K562 (cell line): ENCODE results near the gene FBXO8. TPM values are rescaled to one million over a fixed set of nuclear protein-coding genes. Genes with fewer than 3 reads are reported as not detected.

Experiments used
- ATAC-seq: fragments of 200-7000 bp; cut with Tn5 transposase; 3 replicates; pipeline ENCODE4 v1.9.1; 2020; ENCODE audit warnings: moderate library complexity
- BruUV-seq: library from RNA; stranded (reverse); fragments of 400-500 nt; replicated peaks from 2 replicates; lab custom pipeline; 2021; lab: Mats Ljungman, UMichigan
- CTCF ChIA-PET: fragments of 300-600 bp; formaldehyde crosslinking; extraction: SDS; loops from one replicate; lab custom pipeline; 2021; ENCODE audit warnings: low intra/inter-chr PET ratio; lab: Yijun Ruan, JAX
- POLR2A ChIA-PET: fragments of 300-600, 350-650 bp; sonication (Branson Sonifier 250); formaldehyde crosslinking; extraction: SDS; loops from one replicate; lab custom pipeline; 2021; ENCODE audit warnings: antibody characterized with exemption, inconsistent platforms; lab: Yijun Ruan, JAX
- DNase-seq, 4 experiments: peaks; one replicate each; pipeline versions ENCODE4 v3.0.0 to v3.0.0-alpha.2; 2011 to 2018; ENCODE audit warnings: low spot score in 3 of 4, mixed read lengths in 3 of 4; ENCODE audit errors: extremely low read depth in 1 of 4
- FAIRE-seq: peaks from 2 replicates; lab custom pipeline; 2011; peaks lifted over from hg19 to GRCh38; lab: Jason Lieb, UNC
- H2AFZ ChIP-seq: 2 replicates; pipeline ENCODE4 v1.6.0; 2011; ENCODE audit warnings: low read depth, low read length, control low read depth, inconsistent platforms
- H3K27ac ChIP-seq: fragments of 200-600 bp; 3 replicates; pipeline ENCODE4 v1.8.0; 2011; ENCODE audit warnings: low read depth, mild to moderate bottlenecking, control low read depth, inconsistent platforms, low read length, moderate library complexity, mixed read lengths; ENCODE audit errors: extremely low read depth
- H3K27me3 ChIP-seq, 2 experiments: fragments of 300-600 bp in 1 of 2; 2 replicates in 1 of 2; 3 replicates in 1 of 2; pipeline versions ENCODE4 v1.6.0 to v1.8.0; 2011; ENCODE audit warnings: inconsistent platforms in 2 of 2, low read length in 2 of 2, mild to moderate bottlenecking in 1 of 2, mixed read lengths in 1 of 2, moderate library complexity in 1 of 2; ENCODE audit not compliant: control insufficient read depth in 2 of 2, insufficient read depth in 2 of 2
- H3K36me3 ChIP-seq: fragments of 300-600 bp; 3 replicates; pipeline ENCODE4 v1.8.0; 2011; ENCODE audit warnings: mild to moderate bottlenecking, low read length, inconsistent platforms; ENCODE audit not compliant: control insufficient read depth, insufficient read depth
- H3K4me1 ChIP-seq, 2 experiments: fragments of 200-600 bp in 1 of 2; replicated peaks in 1 of 2; 2 replicates in 1 of 2; 3 replicates in 1 of 2; pipeline versions ENCODE4 v1.5.1 to v1.8.0; 2011; ENCODE audit warnings: inconsistent platforms in 2 of 2, low read length in 2 of 2, mild to moderate bottlenecking in 1 of 2, mixed read lengths in 1 of 2, moderate library complexity in 1 of 2; ENCODE audit not compliant: control insufficient read depth in 2 of 2, insufficient read depth in 2 of 2
- H3K4me2 ChIP-seq: 2 replicates; pipeline ENCODE4 v1.6.1; 2011; ENCODE audit warnings: low read length, control low read depth, inconsistent platforms, mixed read lengths; ENCODE audit not compliant: insufficient read depth
- H3K4me3 ChIP-seq: fragments of 200-600 bp; sonication (generic), shearing (Covaris generic); 2 replicates; pipeline ENCODE4 v1.5.1; 2016; ENCODE audit warnings: control low read depth, inconsistent platforms
- H3K79me2 ChIP-seq: fragments of 200-600 bp; 3 replicates; pipeline ENCODE4 v1.8.0; 2011; ENCODE audit warnings: low read length, inconsistent platforms; ENCODE audit not compliant: control insufficient read depth, insufficient read depth
- H3K9ac ChIP-seq, 2 experiments: 2 replicates each; pipeline versions ENCODE4 v1.6.0 to v1.6.1; 2011; ENCODE audit warnings: low read depth in 2 of 2, low read length in 2 of 2, control low read depth in 1 of 2, inconsistent platforms in 1 of 2, mild to moderate bottlenecking in 1 of 2, mixed read lengths in 1 of 2; ENCODE audit not compliant: insufficient read depth in 1 of 2
- H3K9me1 ChIP-seq: one replicate; pipeline ENCODE4 v1.6.0; 2011; ENCODE audit warnings: inconsistent platforms, mild to moderate bottlenecking, low read length, moderate library complexity; ENCODE audit not compliant: control insufficient read depth, insufficient read depth
- H3K9me3 ChIP-seq: replicated peaks from 2 replicates; pipeline ENCODE4 v1.5.1; 2011; ENCODE audit warnings: low read depth, low read length, inconsistent platforms; ENCODE audit not compliant: control insufficient read depth, insufficient read depth
- H4K20me1 ChIP-seq: replicated peaks from 2 replicates; pipeline ENCODE4 v1.6.1; 2011; ENCODE audit warnings: low read length, inconsistent platforms, mixed read lengths; ENCODE audit not compliant: control insufficient read depth, insufficient read depth
- CAMTA2 ChIP-seq: fragments of 250-450 bp; sonication (Bioruptor Pico); conservative IDR thresholded peaks from 2 replicates; pipeline ENCODE4 v1.5.1; 2022
- CREB5 ChIP-seq: fragments of 250-450 bp; sonication (Bioruptor Pico); IDR thresholded peaks from 2 replicates; pipeline ENCODE4 v1.5.0; 2020; ENCODE audit warnings: mild to moderate bottlenecking
- CREBBP ChIP-seq: IDR thresholded peaks from one replicate; pipeline ENCODE4 v1.6.1; 2012; ENCODE audit warnings: low read depth, mild to moderate bottlenecking, control low read depth, inconsistent platforms, low read length
- CREM ChIP-seq: IDR thresholded peaks from 2 replicates; pipeline ENCODE4 v1.6.1; 2014; ENCODE audit warnings: antibody characterized with exemption, low read depth
- DLX4 ChIP-seq: fragments of 250-450 bp; sonication (Bioruptor Pico); IDR thresholded peaks from 2 replicates; pipeline ENCODE4 v1.6.1; 2021; ENCODE audit warnings: mild to moderate bottlenecking
- EWSR1 ChIP-seq: fragments of 450-650 bp; IDR thresholded peaks from 2 replicates; pipeline ENCODE4 v1.6.1; 2018; ENCODE audit warnings: borderline replicate concordance, mild to moderate bottlenecking, low read depth, moderate library complexity; ENCODE audit not compliant: partially characterized antibody
- FOXA3 ChIP-seq, 2 experiments: fragments of 450-650 bp in 1 of 2; sonication (generic) in 1 of 2; formaldehyde crosslinking; IDR thresholded peaks in 1 of 2; conservative IDR thresholded peaks in 1 of 2; 2 replicates each; pipeline versions ENCODE4 v1.4.0 to v1.8.0; 2020 to 2022; ENCODE audit warnings: mild to moderate bottlenecking in 2 of 2, missing genetic modification reagents in 1 of 2
- GABPB2 ChIP-seq: fragments of 250-450 bp; sonication (Bioruptor Pico); conservative IDR thresholded peaks from 2 replicates; pipeline ENCODE4 v1.5.1; 2021; ENCODE audit warnings: mild to moderate bottlenecking
- HCFC1 ChIP-seq: IDR thresholded peaks from 2 replicates; pipeline ENCODE4 v1.6.1; 2012; ENCODE audit warnings: low read depth, low read length, improper control_type of control experiment
- KHSRP ChIP-seq: fragments of 450-650 bp; IDR thresholded peaks from 2 replicates; pipeline ENCODE4 v1.6.1; 2017
- NEUROD1 ChIP-seq: fragments of 150-350 bp; IDR thresholded peaks from 2 replicates; pipeline ENCODE4 v1.6.1; 2014; ENCODE audit warnings: borderline replicate concordance, low read length, low read depth; ENCODE audit not compliant: partially characterized antibody
- PRPF4 ChIP-seq: fragments of 200-400 bp; formaldehyde crosslinking; IDR thresholded peaks from one replicate; pipeline ENCODE4 v1.6.1; 2017; ENCODE audit warnings: low read length, low read depth, mild to moderate bottlenecking; ENCODE audit not compliant: insufficient read depth, poor library complexity, severe bottlenecking
- STAT5A ChIP-seq: IDR thresholded peaks from 2 replicates; pipeline ENCODE4 v1.6.1; 2012; ENCODE audit warnings: low read length, inconsistent platforms, borderline replicate concordance
- TBP ChIP-seq: optimal IDR thresholded peaks from 2 replicates; pipeline ENCODE3; 2011; ENCODE audit warnings: low read depth, low read length, improper control_type of control experiment
- WHSC1 ChIP-seq: IDR thresholded peaks from one replicate; pipeline ENCODE4 v1.6.1; 2012; ENCODE audit warnings: low read length, control low read depth, inconsistent platforms
- ZNF512 ChIP-seq: IDR thresholded peaks from 2 replicates; pipeline ENCODE4 v1.6.1; 2016; ENCODE audit warnings: missing genetic modification characterization, missing compliant biosample characterization
- ZNF696 ChIP-seq: fragments of 250-450 bp; sonication (Bioruptor Pico); conservative IDR thresholded peaks from 2 replicates; pipeline ENCODE4 v1.4.0; 2020; ENCODE audit warnings: mild to moderate bottlenecking, moderate library complexity
- whole genome bisulfite sequencing: fragments of 100-300 bp; shearing (Covaris generic); methylation state at CpG from one replicate; pipeline ENCODE4 v1.1.6; 2016; ENCODE audit warnings: low coverage, mixed read lengths; ENCODE audit not compliant: insufficient coverage; ENCODE audit errors: missing lambda C conversion rate; 5-methylcytosine and 5-hydroxymethylcytosine counted together
- in situ Hi-C: fragments of 300-500 bp; cut with MboI; formaldehyde crosslinking; loops from 4 replicates; pipeline ENCODE4 v1.15.0; 2018; ENCODE audit warnings: inconsistent platforms, mixed read lengths
- intact Hi-C: fragments of 100-400 bp; cut with micrococcal nuclease; formaldehyde crosslinking; loops from 2 replicates; pipeline ENCODE4 v1.14.2; 2022
- polyA plus RNA-seq, 8 experiments: library from polyadenylated mRNA; depleted of rRNA in 4 of 8; stranded (reverse) in 5 of 8; unstranded in 3 of 8; fragments of >200 nt; fragmentation: Nextera tagmentation in 2 of 8; fragmentation: Illumina TruSeq in 1 of 8; extraction: Ambion mirVana in 2 of 8; extraction: Trizol in 1 of 8; gene quantifications; 2 replicates each; pipeline versions ENCODE4 v1.2.1 to v1.2.3, GENCODE V29; 2011 to 2014; ENCODE audit warnings: inconsistent platforms in 1 of 8, missing spikeins in 1 of 8
- total RNA-seq, 7 experiments: library from RNA; depleted of rRNA in 6 of 7; stranded (reverse); fragments of >200 nt in 6 of 7; fragmentation: Illumina TruSeq in 2 of 7; extraction: Trizol in 2 of 7; gene quantifications; 2 replicates each; pipeline versions ENCODE4 v1.2.1 to v1.2.3, GENCODE V29; 2011 to 2021; ENCODE audit warnings: low replicate concordance in 1 of 7
- TF ChIP-seq, protein P1 (sequence below): fragments of 450-650 bp; IDR thresholded peaks from 2 replicates; pipeline ENCODE4 v1.6.1; 2017; ENCODE audit warnings: mild to moderate bottlenecking, moderate library complexity

Gene FBXO8
- total and polyA plus RNA-seq, 9 of the 15 experiments (the other 6 are each of a cell fraction or from before 2014, with no cell fraction given) = 12.9 to 27.1 (median 14.8) TPM

DNA sequence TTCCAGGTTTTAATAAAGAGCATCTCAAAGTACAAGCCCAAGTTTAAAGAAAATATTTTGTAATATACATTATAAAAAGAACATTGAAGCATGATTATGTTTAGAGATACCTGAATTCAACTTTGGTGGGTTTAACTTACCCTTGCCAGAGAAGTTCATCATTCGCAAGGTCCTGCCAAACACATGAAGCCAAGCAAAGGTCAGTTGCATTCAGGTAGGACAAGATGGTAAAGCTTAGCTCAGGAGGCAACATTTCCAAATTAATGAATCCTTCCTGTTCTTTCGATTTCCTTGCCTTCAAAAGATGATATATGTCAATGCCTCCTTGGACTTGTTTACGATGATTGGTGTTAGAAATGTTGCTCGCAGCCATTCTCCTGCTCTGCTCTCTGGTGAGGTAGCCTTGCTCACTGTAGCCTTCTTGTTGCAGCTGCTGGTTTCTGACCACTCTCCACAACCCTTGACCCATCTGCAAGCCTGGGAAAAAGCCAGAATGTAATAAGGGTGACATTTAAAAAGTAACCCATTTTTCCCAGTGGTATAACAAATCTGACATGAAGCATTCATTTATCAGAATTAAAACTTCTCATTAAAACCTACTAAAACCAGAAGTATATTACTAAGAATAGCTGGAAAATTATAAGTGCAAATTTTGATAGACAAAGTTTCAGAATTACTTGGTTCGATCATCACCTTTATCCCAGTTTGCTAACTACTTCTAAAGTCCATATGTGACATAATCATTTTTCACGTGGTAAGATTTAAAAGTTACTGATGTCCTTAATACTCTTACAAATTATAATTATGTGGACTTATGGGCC, 20.6 kb downstream of the FBXO8 start:
- FAIRE-seq (no peak), ATAC-seq (peak; percentile 65), DNase-seq (no peak)
- CTCF ChIA-PET = no interaction called here
- H3K27ac ChIP-seq = no peak overlapping the region
- H2AFZ ChIP-seq = no peak overlapping the region
- H3K9ac ChIP-seq = no peak overlapping the region
- no peaks in the 10 kb centered on the region for H3K9me3 ChIP-seq
- POLR2A ChIA-PET = interaction anchor here (0.5 to 1.4 kb wide), 2 partner anchors 16 to 472 kb away, joined by 3 read pairs; no protein-coding TSS in a partner anchor
- intact Hi-C loops = no loop called here
- BruUV-seq = no TSS peak
- H3K79me2 ChIP-seq = peaks cover 23% of the 10 kb centered on the region
- in situ Hi-C loops = no loop called here
- H3K36me3 ChIP-seq = peaks cover 8% of the 10 kb centered on the region; the same call in 2 of the 3 replicates
- no peaks in the 10 kb centered on the region for H3K4me1 ChIP-seq
- H4K20me1 ChIP-seq = no peaks in the 10 kb centered on the region
- H3K4me3 ChIP-seq = no peak overlapping the region
- no peaks in the 10 kb centered on the region for H3K27me3 ChIP-seq
- 75% methylated on average over 6 of the region's 6 CpGs for WGBS
- TF ChIP-seq WHSC1 (no peak), CREBBP (no peak), TBP (no peak), HCFC1 (no peak), NEUROD1 (no peak), PRPF4 (no peak), KHSRP (no peak), CREM (no peak), FOXA3 (CRISPR knock-in tag; conservative IDR thresholded peaks at IDR 0.05 in 1 of 2, IDR thresholded peaks at IDR 0.05 in 1 of 2) (no peak), ZNF512 (tag) (no peak), ZNF696 (CRISPR knock-in tag) (no peak), CREB5 (no peak), CAMTA2 (no peak), DLX4 (no peak), GABPB2 (CRISPR knock-in tag) (no peak), STAT5A (no peak), EWSR1 (no peak)
- TF ChIP-seq, protein P1, sequence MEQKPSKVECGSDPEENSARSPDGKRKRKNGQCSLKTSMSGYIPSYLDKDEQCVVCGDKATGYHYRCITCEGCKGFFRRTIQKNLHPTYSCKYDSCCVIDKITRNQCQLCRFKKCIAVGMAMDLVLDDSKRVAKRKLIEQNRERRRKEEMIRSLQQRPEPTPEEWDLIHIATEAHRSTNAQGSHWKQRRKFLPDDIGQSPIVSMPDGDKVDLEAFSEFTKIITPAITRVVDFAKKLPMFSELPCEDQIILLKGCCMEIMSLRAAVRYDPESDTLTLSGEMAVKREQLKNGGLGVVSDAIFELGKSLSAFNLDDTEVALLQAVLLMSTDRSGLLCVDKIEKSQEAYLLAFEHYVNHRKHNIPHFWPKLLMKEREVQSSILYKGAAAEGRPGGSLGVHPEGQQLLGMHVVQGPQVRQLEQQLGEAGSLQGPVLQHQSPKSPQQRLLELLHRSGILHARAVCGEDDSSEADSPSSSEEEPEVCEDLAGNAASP = no peak
- H3K9me1 ChIP-seq = no peaks in the 10 kb centered on the region
- no peak overlapping the region for H3K4me2 ChIP-seq
